CD4-positive, alpha-beta T cell treated with Interleukin-10 for 1 hour (primary cell): ENCODE measurements around the gene AMBP.
A peak's percentile ranks its signal among the peaks of the same experiment; 100 is the strongest.
"Not testable (repeated sequence)": the region's sequence is repeated elsewhere in the genome, so short reads cannot be mapped to it uniquely, and the experiment has no call there.

Source experiments
- DNase-seq: peaks from one replicate; pipeline ENCODE4 v3.0.0-alpha.2; 2020

Gene AMBP

DNA sequence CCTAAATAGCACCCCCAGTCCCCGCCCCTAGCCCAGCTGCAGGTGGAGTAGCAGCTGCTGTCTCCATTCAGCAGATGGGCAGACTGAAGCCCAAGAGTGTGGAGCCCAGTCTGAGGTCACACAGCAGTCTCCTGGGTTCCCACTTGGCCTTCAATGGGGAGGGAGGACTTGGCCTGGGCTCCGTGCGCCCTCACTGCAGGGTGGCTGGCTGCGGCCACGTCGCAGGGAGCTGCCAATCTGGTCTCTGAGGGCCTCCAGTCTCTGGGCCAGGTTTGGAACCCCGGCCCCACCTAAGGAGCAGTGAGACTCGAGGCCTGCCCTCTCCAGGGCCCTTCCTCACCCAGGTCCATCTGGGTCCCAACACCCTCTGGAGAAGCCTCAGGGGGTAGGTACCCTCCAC, 13.6 kb upstream of the AMBP start:
- DNase-seq, result no peak

- DNase-seq, result no peak
Measured at GRCh38 chr9:114090798-114091197, 12.7 kb upstream of the AMBP start.

- DNase-seq, result no peak
Measured at GRCh38 chr9:114089206-114089840, 11.2 kb upstream of the AMBP start.

- DNase-seq, result no peak
Measured at GRCh38 chr9:114088571-114089170, 10.6 kb upstream of the AMBP start.

GRCh38 chr9:114087721-114088120, 9.6 kb upstream of the AMBP start:
- DNase-seq, result no peak

DNA sequence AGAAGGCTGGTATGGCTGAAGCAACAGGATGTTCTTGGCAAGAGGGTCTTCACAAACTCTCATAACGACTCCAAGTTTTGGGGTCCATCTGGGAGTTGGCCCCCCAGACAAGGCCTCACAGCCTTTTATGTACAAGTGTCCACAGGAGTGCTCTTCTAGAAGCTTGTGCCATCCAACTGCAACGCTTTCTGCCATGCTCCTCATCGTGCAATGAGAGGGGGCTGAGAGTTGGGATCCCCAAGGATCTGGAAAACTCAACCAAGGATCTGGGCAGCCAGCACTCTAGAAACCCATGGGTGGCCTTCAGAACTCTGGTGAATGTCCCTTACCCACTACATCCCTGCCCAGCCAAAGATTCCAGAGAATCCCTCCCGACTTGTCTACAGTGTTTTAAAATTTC, 8.5 kb upstream of the AMBP start:
- no peak for DNase-seq

DNA sequence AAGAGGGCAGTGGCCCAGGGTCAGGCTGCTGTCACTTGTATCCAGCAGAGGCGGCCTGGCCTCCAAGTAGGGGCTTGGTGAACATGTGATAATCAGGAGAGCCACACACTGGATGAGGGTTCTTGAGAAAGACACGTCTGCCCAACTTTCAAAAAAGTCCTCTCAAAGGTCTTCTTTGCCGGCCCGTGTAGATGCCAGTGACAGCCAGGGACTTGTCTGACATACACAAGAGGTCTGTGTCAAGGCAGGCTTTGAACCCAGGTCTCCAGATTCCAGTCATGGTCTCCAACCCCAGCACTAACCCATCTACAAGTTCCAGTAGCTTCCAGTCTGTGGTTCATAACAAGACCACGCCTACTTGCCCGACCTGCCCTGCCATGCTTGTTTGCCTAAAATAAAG, 7.9 kb upstream of the AMBP start:
- DNase-seq, result no peak

GRCh38 chr9:114085387-114085789, 7.3 kb upstream of the AMBP start:
- no peak for DNase-seq

DNA sequence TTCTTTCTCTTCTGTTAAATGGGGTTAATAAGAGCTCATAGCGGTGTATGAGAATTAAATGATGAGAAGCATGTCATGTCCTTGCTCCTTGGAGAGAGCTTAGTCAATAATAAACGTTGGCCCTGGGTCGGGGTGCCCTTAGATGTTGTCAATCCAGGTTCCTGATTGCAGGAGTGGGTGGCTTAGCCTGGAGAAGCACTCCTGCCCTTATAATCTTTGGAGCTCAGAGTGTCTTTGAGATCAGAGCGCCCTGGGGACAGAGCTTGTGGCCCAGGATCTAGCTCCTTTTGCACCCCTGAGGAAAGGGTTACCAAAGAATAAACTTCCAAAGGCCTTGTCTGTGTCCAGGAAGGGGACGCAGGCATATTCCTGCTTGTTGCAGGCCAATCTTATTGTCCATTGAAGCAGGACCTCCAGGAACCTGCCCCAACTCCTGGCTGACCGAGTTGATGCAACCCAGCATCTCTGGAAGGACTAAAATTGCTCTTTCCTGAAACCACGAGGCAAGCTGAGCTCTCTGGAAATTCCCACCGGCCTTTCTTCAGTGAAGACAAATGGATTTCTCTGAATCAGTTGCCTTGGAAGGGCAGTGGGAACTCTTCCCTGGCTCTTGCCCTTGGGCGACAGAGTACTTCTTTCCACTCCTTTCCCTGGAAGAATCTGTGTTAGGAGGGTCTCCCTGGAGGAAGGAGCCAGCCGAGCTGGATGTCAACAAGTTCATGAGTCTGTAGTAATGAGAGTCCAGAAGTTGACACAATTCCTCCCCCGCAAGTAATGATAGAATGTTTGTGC, 6.4 kb upstream of the AMBP start:
- no peak for DNase-seq

DNA sequence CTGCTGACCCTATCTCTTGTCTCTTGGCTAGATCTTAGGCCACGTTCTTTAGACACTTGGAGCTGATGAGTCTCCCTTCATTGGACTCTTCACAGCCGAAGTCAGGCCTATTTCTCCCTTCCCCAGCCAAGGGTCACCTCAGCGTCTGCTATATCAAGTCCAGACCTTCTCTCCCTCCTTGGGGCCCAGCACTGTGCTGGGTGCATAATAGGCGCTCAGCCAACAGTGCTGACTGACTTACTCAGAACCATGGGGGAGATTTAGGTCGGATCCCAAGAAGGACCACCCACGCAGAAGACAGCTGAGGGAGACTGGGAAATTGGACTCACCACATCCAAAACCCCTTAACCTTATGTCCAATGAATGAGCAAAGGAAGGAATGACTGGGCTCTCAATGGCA, 5.6 kb upstream of the AMBP start:
- no peak for DNase-seq

DNA sequence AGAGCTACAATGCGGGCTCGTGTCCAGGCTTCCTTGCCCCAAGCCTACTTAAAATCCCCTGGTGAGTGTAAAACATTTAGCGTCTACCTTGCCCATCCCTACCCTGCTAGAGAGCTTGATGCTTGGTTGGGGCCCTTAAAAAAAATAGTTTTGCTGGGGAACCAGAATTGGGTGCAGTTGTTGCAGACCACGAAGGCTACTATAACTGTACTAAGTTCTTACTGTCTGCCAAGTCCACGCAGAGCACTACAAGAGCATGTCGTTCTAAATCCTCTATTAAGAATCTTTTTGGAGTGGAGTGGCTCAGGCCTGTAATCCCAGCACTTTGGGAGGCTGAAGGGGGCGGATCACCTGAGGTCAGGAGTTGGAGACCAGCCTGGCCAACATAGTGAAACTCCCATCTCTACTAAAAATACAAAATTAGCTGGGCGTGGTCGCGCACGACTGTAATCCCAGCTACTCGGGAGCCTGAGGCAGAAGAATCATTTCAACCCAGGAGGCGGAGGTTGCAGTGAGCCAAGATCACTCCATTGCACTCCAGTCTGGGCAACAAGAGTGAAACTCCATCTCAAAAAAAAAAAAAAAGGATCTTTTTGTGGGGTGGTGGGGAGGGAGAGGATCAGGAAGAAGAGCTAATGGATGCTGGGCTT, 4.8 kb upstream of the AMBP start:
- not testable (repeated sequence) for DNase-seq

- DNase-seq, result peak; percentile 71
Measured at GRCh38 chr9:114082017-114082762, 4.1 kb upstream of the AMBP start.

DNA sequence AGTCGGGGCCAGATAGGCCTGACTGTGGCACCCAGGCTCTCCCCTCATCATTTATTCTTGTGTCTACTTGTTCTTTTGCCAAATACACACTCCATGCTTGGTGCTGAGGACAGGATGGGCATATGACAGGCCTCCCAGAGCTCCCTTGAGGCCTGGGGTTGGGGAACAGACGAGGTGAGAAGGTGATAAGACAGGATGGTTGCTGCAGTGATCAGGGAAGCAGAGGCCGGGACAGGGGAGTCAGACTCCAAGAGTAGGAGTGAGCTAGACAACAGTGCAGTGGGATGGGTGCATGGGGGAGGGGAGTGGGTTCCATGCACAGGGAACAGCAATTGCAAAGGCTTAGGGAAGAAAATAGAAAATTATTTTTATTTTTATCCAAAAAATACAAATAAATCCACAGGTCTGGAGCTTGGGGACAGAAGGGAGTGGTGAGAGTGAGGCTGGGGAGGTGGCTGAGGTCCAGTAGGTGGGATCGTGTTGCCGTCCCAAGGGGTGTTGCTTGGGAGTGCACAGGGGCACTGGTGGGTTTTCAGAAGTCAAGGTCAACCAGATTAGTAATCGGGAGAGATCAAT, 3.4 kb upstream of the AMBP start:
- DNase-seq, result no peak

- no peak for DNase-seq
Measured at GRCh38 chr9:114080773-114081440, 2.8 kb upstream of the AMBP start.

GRCh38 chr9:114080195-114080772, 2.2 kb upstream of the AMBP start:
- no peak for DNase-seq

DNA sequence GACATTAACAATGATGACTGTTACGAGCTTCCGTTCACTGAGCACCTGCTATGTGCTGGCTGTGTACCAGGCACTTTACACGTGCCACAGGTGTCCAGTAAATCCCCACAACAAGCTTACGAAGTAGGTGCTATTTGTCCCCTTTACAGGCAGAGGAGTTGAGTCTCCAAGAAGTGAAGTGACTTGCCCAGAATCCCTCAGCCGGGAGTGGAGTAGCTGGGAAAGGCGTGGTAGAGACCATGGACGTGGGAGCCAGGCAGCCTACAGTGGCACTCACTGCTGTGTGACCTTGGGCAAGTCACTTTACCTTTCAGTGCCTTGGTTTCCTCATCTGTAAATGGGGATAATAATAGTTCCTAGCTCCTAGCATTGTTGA, 669 bp upstream of the AMBP start:
- DNase-seq, result no peak

DNA sequence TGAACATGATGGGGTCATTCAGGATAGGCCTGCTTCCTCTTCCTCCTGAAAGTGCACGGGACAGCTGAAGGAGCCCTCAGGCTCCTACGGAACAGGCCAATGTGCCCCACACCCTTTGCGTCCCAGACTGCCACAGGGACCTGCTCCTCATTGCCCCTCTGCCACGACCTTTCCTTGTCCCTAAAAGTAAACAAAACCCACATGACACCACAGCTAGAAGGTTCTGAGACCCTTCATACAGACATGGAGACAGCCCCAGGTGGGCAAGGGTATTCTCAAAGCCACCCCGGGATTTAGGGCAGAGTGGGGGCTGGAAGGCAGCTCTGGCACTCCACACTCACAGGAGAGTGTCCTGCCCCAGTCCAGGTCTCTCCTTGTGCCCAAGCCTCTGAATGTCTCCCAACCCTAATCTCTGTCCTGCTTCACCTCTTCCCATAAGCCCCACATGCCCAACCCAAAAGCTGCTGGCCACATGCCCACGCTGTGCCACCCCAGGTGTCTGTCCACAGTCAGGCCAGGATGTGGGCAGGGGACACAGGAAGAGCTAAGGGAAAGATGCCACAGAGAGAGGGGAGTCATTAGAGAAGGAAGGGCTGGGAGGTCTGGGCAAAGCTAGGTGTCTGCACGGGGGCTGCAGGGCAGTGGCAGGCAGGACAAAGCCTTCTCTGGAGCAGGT, 800 bp downstream of the AMBP start:
- DNase-seq, result no peak

DNA sequence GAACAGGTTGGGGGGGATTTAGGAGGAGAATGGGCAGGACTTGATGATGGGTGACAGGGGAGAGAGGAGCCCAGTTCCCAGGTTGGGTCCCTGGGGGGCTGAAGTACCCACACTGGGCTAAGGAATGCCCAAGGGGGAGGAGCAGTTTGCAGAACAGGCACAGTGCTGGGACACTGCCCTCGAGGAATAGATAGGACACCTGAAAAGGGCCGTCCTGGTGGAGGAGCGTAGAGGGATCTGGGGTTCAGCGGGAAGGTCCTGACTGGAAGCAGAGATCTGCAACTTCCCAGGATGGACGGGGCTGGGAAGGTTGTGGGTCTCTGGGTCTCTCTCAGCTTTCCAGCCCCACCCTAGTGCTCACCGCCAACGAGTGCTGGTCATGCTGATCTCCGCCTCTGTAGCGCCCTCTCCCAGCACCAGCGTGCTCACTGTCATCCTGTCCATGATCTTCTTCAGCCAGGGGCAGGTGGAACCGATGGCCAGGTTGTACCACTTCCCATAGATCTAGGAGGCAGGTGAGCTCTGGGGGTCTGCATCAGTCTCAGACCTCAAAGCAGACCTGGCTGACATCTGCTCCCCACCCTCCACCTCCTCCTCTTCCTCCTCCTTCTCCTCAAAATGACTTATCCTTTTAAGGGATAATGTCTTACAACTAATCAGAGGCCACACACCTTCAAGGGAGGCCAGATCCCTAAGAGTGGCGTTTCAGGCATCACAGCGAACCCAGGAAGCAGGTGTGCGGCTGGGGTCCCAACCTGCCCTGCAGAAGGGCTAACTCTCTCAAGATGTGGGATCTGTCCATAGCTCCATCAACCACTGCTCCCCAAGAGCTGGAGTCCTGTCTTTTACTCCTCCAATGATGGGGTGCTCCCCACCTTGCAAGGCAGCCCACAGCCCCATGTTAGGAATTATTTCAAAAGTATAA, 1.6 kb downstream of the AMBP start:
- DNase-seq, result no peak

DNA sequence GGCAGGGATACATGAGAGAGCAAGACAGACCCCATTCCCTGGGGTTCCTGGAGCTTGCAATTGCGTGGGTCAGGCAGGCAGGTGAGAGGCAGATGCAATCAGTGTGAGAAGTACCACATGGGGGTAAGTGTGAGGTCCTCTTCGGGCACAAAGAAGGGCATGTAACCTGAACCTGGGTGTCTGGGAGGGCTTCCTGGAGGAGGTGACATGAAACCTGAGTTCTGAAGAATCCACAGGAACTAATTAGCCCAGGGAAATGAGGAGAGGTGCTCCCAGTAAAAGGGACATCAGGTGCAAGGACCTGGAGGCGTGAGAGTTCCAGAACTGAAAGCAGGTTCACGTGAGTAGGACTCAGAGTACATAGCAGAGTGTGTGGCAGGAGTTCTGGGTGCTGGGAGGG, 2.5 kb downstream of the AMBP start:
- no peak for DNase-seq
